Testis (tissue), 2 donors: ENCODE data around the gene MLPH.

Experiments
- POLR2A ChIP-seq: fragments of 450-650 bp; IDR thresholded peaks from one replicate; pipeline ENCODE4 v1.6.1; 2017; ENCODE audit warnings: antibody characterized with exemption, mild to moderate bottlenecking, moderate library complexity
- TF ChIP-seq, protein P1 (sequence below), 3 experiments: fragments of 450-650 bp in 2 of 3; fragments of 200-600 bp in 1 of 3; sonication (generic) in 1 of 3; IDR thresholded peaks; one replicate each; pipeline ENCODE4 v1.5.1; 2016 to 2019; ENCODE audit warnings: antibody characterized with exemption in 3 of 3, mild to moderate bottlenecking in 2 of 3, moderate library complexity in 1 of 3

DNA sequence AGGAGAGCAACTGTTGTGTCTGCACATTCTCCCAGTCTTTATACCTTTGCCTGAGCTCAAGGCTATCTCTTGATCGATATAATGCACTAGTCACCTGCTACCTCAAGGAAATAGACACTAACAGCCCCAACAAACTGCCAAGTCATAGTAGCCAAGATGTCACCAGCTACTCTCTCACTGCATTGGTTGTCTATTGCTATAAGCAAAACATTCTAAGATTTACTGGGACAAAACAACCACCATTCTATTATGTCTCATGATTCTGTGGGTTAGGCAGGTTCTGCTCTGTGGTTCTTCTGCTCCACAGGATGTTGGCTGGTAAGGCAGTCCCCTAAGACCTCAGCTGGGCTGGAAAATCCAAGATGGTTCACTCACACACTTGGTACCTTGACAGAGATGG lies 28.5 kb upstream of the MLPH start:
- TF ChIP-seq, protein P1, sequence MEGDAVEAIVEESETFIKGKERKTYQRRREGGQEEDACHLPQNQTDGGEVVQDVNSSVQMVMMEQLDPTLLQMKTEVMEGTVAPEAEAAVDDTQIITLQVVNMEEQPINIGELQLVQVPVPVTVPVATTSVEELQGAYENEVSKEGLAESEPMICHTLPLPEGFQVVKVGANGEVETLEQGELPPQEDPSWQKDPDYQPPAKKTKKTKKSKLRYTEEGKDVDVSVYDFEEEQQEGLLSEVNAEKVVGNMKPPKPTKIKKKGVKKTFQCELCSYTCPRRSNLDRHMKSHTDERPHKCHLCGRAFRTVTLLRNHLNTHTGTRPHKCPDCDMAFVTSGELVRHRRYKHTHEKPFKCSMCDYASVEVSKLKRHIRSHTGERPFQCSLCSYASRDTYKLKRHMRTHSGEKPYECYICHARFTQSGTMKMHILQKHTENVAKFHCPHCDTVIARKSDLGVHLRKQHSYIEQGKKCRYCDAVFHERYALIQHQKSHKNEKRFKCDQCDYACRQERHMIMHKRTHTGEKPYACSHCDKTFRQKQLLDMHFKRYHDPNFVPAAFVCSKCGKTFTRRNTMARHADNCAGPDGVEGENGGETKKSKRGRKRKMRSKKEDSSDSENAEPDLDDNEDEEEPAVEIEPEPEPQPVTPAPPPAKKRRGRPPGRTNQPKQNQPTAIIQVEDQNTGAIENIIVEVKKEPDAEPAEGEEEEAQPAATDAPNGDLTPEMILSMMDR (IDR thresholded peaks at IDR 0.05) = no peak
- no peak for TF ChIP-seq POLR2A
